Activated CD4-positive, alpha-beta T cell treated with anti-CD3 and anti-CD28 coated beads, Interleukin-2, amount 10 ng/mL, durations not matched to agents 24 days and 14 days (primary cell): ENCODE data around the gene BOLL. TPM values are rescaled to one million over a fixed set of nuclear protein-coding genes. Genes with fewer than 3 reads are reported as not detected.

Experiments used
- total RNA-seq: library from RNA; stranded (reverse); gene quantifications from 2 replicates; pipeline ENCODE4 v1.2.3, GENCODE V29; 2022

Gene BOLL
- total RNA-seq, 1 donor from 2014 or later, result not detected

Other genes starting within 250 kb of the BOLL start
- gene RFTN2, start 109.7 kb downstream of the BOLL start, total RNA-seq, result not detected in 2 replicates
- gene MARS2, start 80.0 kb downstream of the BOLL start, total RNA-seq, result 23.1 and 23.2 TPM in 2 replicates
- 0.45 and 0.63 TPM in 2 replicates for gene PLCL1, start 19.3 kb upstream of the BOLL start, total RNA-seq